GM21381 (cell line): ENCODE data around the gene NTM.

Experiments
- ATAC-seq: cut with Tn5 transposase; IDR thresholded peaks from one replicate; pipeline ENCODE4 v1.9.1; 2021; ENCODE audit warnings: mild to moderate bottlenecking, moderate library complexity; ENCODE audit not compliant: unreplicated experiment

Gene NTM

DNA sequence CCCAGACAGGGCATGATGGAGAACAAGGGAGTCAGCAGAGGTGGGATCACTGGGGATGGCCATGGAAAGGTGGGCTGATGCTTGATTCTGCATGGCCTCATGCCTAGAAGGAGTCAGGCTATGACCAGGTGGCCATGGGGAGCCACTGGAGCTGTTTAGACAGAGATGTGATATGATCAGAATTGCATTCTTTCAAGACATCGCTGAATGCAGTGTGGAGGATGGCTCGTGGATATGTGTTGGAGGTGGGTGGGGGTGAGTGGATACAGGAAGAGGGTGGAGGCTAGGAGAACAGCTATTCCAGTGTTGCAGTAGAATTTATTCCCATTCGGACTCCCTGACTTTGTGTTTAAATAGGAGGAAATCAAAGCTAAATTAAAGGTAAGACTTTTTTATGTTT is 841.1 kb downstream of the NTM start:
- no peak for ATAC-seq

GRCh38 chr11:132217856-132218255 is 847.4 kb downstream of the NTM start:
- no peak for ATAC-seq

DNA sequence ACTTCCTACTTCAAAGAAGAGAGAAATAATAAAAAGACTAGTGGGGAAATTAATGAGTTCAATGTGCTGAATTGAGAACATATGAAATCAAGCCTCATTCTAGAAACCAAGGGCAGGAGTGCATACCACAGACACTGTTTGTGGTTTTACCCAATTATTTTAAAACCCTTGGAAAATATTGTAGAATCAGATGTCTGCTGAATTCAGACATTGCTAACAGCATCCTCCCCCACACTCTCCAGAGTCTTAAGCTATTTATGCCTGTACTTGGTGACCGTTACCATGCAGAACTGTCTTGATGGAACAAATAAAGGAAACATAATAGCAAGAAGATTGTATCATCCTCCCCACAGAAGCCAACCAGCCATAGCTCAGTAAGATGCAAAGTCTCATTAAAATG is 850.1 kb downstream of the NTM start:
- ATAC-seq, result no peak

GRCh38 chr11:132222345-132222744 is 851.9 kb downstream of the NTM start:
- no peak for ATAC-seq

DNA sequence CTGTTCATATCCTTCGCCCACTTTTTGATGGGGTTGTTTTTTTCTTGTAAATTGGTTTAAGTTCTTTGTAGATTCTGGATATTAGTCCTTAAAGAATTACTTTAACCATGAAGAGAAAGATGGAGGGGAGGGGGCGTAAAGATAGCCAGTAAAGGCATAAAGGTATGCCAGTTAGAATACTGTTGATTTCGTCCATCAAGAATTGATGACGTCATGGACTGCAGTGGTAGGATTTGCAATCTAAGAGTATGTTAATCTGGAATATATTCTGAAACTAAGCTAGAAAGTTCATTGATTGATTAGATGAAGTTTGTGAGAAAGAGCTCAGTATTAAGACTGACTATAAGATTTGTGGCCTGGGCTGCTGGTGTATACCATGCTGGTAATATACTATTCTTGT is 856.1 kb downstream of the NTM start:
- no peak for ATAC-seq

DNA sequence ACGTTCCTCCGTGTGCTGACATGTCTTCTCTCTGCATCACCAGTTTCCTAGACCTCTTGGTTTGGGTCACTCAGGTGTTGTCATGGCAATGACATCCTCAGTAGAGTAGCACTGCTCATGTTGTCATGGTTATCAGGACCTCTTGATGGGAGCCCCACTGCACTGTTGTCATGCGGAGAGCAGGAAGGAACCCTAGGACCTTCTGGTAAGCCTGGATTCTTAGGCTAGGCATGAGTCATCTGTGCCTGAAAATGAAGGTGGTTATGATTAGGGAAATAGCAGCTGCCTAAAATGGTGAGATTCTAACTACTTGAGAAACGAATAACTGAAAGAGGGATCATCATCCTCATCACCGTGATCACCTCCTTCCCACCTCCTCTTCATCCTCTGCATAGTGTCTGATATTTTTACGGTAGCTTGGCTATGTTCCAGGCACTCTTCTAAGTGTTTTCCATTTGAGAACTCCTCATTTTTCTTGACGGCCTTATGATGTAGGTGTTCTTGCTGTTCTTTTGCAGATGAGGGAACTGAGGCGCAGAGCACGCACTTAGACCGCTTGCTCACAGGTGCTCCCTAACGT is 858.4 kb downstream of the NTM start:
- ATAC-seq, result no peak

- no peak for ATAC-seq
Measured at GRCh38 chr11:132231656-132232347, 861.4 kb downstream of the NTM start.

GRCh38 chr11:132234878-132235277 is 864.5 kb downstream of the NTM start:
- ATAC-seq, result no peak

DNA sequence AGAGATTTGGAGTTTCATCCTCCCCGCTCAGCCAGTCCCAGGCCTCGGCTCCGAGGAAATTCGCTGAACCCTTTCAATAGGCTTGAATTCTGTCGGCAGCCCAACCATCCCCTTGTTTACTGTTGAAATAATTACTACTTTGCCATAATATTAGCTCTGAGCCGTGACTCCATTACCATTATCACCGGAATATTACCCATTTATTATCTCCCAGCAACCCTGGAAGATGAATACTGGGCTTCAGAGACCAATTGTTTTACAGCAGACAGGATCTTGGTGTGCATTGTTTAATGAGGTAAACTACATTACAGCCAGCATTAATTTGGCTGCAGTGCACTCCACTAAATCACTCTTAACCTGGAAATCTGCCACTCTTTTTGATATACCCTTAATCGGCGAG is 867.4 kb downstream of the NTM start:
- no peak for ATAC-seq

GRCh38 chr11:132238331-132238866 is 868.0 kb downstream of the NTM start:
- no peak for ATAC-seq

DNA sequence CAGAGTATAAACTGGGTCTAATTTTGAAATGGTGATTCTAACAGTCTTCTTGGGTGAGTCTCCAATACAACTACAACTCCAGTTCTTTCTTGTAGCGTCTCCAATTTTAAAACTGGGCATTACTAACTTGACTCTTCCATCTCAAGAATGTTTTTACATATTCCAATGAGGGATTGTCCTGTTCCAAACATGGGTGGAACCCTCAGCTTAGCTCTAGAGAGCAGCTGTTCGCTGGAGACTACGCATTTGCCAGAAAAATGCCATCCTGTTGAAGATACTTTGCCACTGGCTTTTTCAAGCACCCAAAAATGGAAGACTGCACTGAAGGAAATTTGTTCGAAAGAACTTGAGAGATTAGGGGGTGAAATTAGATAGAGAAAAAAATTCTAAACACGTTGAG is 870.0 kb downstream of the NTM start:
- no peak for ATAC-seq

DNA sequence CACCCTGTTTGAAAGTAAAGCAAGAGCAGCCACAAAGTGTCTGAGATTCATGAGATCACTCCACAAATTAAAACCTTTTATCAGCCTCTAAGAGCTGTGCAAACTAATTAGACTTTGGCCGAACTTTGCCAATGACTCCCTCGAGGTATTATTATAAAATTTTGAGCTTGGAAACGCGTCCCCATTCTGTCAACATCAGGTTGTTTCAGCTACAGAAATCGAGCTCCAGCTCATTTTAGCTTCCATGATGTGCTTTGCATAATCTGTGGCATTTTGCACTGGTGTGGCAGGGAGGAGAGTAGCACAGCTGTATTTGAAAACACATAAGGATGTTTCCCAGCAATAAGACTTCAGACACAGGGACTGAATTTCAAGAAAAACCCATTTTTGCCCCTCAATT is 872.2 kb downstream of the NTM start:
- no peak for ATAC-seq

GRCh38 chr11:132244846-132245245 is 874.4 kb downstream of the NTM start:
- ATAC-seq, result no peak

- ATAC-seq, result no peak
Measured at GRCh38 chr11:132245403-132246385, 875.3 kb downstream of the NTM start.

- no peak for ATAC-seq
Measured at GRCh38 chr11:132248580-132248979, 878.2 kb downstream of the NTM start.

DNA sequence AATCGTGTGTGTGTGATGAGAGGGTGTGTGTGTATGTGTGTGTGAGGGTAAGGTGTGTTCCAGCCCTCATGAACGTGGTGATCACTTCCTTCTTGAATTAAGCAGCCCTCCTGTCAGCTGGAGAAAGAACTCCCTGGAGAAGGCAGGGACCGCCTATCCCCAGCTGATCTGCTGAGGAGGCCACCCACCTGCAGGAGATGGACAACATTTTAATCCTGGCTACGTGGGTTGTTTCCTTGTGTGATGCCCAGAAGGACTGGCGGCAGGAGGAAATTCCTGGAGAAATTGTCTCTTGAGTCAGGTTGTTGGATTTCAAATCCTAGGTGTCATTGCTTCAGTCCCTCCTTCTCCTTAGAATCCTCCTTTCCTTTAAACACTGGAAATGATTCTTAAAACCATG is 878.8 kb downstream of the NTM start:
- ATAC-seq, result no peak

GRCh38 chr11:132251061-132251460 is 880.6 kb downstream of the NTM start:
- ATAC-seq, result no peak

DNA sequence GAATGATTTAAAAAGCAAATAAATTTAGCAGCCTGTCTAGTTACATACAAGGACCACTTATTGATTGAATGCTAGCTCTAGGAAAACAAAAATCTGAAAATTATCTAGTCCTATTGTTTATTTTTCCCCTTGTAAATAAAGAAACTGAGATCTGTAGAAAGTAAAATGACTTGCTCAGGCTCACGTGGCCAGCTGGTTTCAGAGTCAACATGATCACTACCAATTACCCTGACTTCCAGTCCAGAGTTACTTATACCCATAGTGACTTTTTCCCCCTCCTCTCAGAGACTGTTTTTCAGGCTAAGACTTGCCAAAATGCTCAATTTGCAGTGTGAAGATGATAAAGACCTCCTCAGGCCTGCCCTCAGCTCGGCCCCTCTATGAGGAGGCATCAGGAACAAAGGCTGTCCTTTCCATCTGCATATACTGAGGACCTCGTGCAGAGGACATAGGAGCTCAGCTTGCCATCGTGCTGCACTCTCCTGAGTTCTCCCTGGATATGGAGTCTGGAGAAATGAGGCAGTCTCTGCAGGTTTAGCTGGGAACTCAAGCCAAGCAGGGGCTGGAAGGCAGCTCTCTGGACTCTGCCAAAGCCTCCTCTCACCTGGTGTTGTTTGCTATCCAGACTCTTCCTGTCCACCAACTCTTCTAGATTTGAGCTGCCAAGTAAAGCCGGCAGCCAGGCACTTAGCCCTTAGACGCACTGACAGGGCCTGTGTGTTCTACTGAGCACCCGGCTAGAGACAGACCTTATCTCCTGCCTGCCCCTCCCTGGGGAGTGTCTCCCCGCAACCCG is 883.3 kb downstream of the NTM start:
- ATAC-seq, result no peak

DNA sequence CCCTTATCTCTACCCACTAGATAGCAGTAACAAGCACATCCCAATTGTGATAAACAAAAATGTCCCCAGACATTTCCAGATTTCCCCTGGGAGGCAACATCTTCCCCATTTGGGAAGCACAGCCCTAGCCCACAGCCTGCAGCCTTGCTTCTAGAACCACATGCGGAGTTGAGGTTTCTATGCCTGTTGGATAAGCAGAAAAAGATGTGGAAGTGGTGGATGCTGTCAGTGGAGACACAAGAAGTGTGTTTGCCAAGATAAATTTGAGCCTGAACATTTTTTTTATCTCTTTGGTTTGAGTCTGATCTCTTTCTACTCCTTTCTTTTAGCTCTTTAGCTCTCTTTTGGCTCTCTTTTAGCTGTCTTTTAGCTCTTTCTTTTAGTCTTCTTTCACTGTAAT is 884.5 kb downstream of the NTM start:
- no peak for ATAC-seq

DNA sequence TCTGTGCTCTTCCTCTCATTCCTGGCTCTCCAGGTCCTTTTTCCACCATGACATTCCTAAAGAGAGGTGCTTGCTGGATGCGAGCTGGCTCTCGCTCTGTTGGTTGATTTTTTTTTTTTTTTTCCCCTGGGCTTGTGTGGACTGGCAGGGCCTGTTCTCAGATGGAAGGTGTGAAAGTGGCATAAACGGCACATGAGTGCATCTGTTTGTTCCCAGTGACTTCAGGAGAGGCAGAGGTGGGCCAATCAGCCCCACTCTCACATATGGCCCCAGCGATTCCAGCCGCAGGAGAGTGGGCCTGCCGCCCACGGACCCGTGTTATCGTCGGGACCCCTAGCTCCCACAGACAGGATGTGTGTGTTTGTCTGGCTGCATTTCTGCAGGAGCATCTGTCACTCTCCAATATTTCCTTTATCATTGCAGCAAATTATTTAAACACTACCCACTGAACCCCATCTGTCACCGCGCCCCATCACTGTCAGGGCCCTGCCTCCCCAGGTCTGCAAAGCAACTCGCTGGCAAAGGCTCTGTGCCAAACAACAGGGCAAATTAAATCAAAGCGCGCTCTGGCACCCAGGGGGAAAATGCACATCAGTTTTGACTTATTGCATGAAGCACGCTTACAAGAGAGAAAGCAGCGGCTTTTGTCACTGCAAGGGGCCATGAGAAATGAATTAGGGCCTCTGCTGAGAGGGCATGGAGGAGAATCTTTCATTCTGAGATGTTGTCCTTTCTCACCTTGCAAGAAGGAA is 886.3 kb downstream of the NTM start:
- no peak for ATAC-seq
